Gastroesophageal sphincter (tissue), 4 donors: ENCODE results near the gene C19orf44. TPM values are rescaled to one million over a fixed set of nuclear protein-coding genes. Genes with fewer than 3 reads are reported as not detected.

Experiments
- ATAC-seq: fragments of 150-250 bp; one replicate; pipeline ENCODE4 v1.9.1; 2016; ENCODE audit warnings: mild to moderate bottlenecking, moderate library complexity
- H3K27ac ChIP-seq, 4 donors: fragments of 200-600 bp; sonication (generic) in 3 of 4; 1 replicate in 3 of 4; 2 replicates in 1 of 4; pipeline ENCODE4 v1.5.1; 2016 to 2019
- H3K27me3 ChIP-seq: fragments of 200-600 bp; sonication (generic); one replicate; pipeline ENCODE4 v1.5.1; 2019
- H3K36me3 ChIP-seq, 2 donors: fragments of 200-600 bp; sonication (generic); one replicate each; pipeline ENCODE4 v1.5.1; 2019; ENCODE audit warnings: control low read depth in 1 of 2
- H3K4me1 ChIP-seq, 3 donors: fragments of 200-600 bp; sonication (generic); 1 replicate in 2 of 3; 2 replicates in 1 of 3; pipeline ENCODE4 v1.5.1; 2016 to 2019; ENCODE audit warnings: control low read depth in 2 of 3
- H3K4me3 ChIP-seq, 2 donors: fragments of 200-600 bp; sonication (generic); one replicate each; pipeline ENCODE4 v1.5.1; 2019; ENCODE audit warnings: mild to moderate bottlenecking in 1 of 2, moderate library complexity in 1 of 2
- H3K9me3 ChIP-seq, 3 donors: fragments of 200-600 bp; sonication (generic); one replicate each; pipeline ENCODE4 v1.5.1; 2017 to 2019; ENCODE audit warnings: control low read depth in 2 of 3
- CTCF ChIP-seq, 4 experiments: fragments of 200-600 bp in 2 of 4; fragments of 450-650 bp in 2 of 4; sonication (generic) in 1 of 4; IDR thresholded peaks; one replicate each; pipeline ENCODE4 v1.5.1; 2017 to 2019; ENCODE audit warnings: antibody characterized with exemption in 4 of 4, mild to moderate bottlenecking in 2 of 4, moderate library complexity in 2 of 4
- EP300 ChIP-seq: sonication (generic); formaldehyde crosslinking; IDR thresholded peaks from one replicate; pipeline ENCODE4 v1.6.1; 2017; ENCODE audit warnings: antibody characterized with exemption, mild to moderate bottlenecking
- POLR2A ChIP-seq, 2 donors: fragments of 450-650 bp; IDR thresholded peaks; one replicate each; pipeline ENCODE4 v1.6.1; 2017; ENCODE audit warnings: antibody characterized with exemption in 2 of 2, mild to moderate bottlenecking in 2 of 2, moderate library complexity in 1 of 2
- POLR2AphosphoS5 ChIP-seq: sonication (generic); formaldehyde crosslinking; IDR thresholded peaks from one replicate; pipeline ENCODE4 v1.6.1; 2017; ENCODE audit warnings: antibody characterized with exemption
- WGBS, 2 donors: methylation state at CpG; one replicate each; pipeline ENCODE4 v1.1.5; 2018; ENCODE audit warnings: low coverage in 1 of 2; 5-methylcytosine and 5-hydroxymethylcytosine counted together
- total RNA-seq, 4 donors: library from RNA; depleted of rRNA; stranded (reverse); fragments of >200 nt; gene quantifications; one replicate each; pipeline ENCODE4 v1.1.0, GENCODE V29; 2016

C19orf44 gene
- total RNA-seq, 4 donors from 2014 or later = 8.1 to 12.3 (median 11.9) TPM

GRCh38 chr19:16559780-16560276, 63.6 kb downstream of the C19orf44 start:
- H3K27me3 ChIP-seq = no peaks in the 10 kb centered on the region
- no peak overlapping the region for H3K4me3 ChIP-seq
- ATAC-seq = no peak
- no peak for TF ChIP-seq CTCF (IDR thresholded peaks at IDR 0.05)
- TF ChIP-seq POLR2A (IDR thresholded peaks at IDR 0.05) = no peak
- no peak for TF ChIP-seq POLR2AphosphoS5
- TF ChIP-seq EP300 = no peak
- no peaks in the 10 kb centered on the region for H3K9me3 ChIP-seq
- WGBS, 2 donors = 78 to 80% methylated on average over 4 to 8 of the region's 10 CpGs
- H3K27ac ChIP-seq = no peak overlapping the region
- no peaks in the 10 kb centered on the region for H3K4me1 ChIP-seq
- peaks cover 0 to 99% of the 10 kb centered on the region in 2 donors for H3K36me3 ChIP-seq

GRCh38 chr19:16561382-16561781, 65.2 kb downstream of the C19orf44 start:
- no peak for ATAC-seq

DNA sequence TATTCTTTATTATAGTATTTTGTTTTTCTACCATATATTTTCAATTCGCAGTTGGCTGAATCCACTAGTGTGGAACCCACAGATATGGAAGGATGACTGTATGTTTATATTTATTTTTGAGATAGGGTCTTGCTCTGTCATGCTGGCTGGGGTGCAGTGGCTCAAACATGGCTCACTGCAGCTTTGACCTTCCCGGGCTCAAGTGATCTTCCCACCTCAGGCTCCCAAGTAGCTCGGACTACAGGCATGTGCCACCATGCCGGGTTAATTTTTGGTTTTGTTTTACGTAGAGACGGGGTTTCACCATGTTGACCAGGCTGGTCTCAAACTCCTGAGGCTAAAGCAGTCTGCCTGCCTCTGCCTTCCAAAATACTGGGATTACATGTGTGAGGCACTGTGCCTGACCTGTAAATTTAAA, 66.4 kb downstream of the C19orf44 start:
- no peak for ATAC-seq
- no peaks in the 10 kb centered on the region for H3K4me1 ChIP-seq
- TF ChIP-seq CTCF (IDR thresholded peaks at IDR 0.05) = no peak
- TF ChIP-seq EP300 = no peak
- TF ChIP-seq POLR2A (IDR thresholded peaks at IDR 0.05) = no peak
- H3K4me3 ChIP-seq = no peak overlapping the region
- no peaks in the 10 kb centered on the region for H3K9me3 ChIP-seq
- peaks cover 0 to 100% of the 10 kb centered on the region in 2 donors for H3K36me3 ChIP-seq
- no peak overlapping the region for H3K27ac ChIP-seq
- WGBS, 2 donors = 84 to 98% methylated on average over 2 to 3 of the region's 6 CpGs
- H3K27me3 ChIP-seq = no peaks in the 10 kb centered on the region

More at GRCh38 chr19:16561382-16561781, 65.2 kb downstream of the C19orf44 start:
- Histone ChIP-seq H3K4me1 (no peaks in the 10 kb centered on the region), H3K9me3 (no peaks in the 10 kb centered on the region), H3K4me3 (no peak overlapping the region), H3K27ac (no peak overlapping the region), H3K27me3 (no peaks in the 10 kb centered on the region), H3K36me3 (peaks cover 0 to 99% of the 10 kb centered on the region in 2 donors)
- TF ChIP-seq CTCF (IDR thresholded peaks at IDR 0.05) (no peak), POLR2AphosphoS5 (no peak), POLR2A (IDR thresholded peaks at IDR 0.05) (no peak), EP300 (no peak)
- WGBS, 2 donors = 50 to 84% methylated on average over 1 to 5 of the region's 8 CpGs

- Histone ChIP-seq H3K4me1 (peaks cover 0 to 4% (median 0%) of the 10 kb centered on the region in 3 donors), H3K36me3 (peaks cover 0 to 100% of the 10 kb centered on the region in 2 donors), H3K27ac (no peak overlapping the region), H3K27me3 (no peaks in the 10 kb centered on the region), H3K9me3 (no peaks in the 10 kb centered on the region), H3K4me3 (no peak overlapping the region)
- no peak for ATAC-seq
- 65 to 75% methylated on average over 3 to 7 of the region's 7 CpGs for WGBS, 2 donors
- TF ChIP-seq POLR2AphosphoS5 (no peak), POLR2A (IDR thresholded peaks at IDR 0.05) (no peak), CTCF (IDR thresholded peaks at IDR 0.05) (no peak), EP300 (no peak)
Measured at GRCh38 chr19:16564842-16565241, 68.6 kb downstream of the C19orf44 start.

DNA sequence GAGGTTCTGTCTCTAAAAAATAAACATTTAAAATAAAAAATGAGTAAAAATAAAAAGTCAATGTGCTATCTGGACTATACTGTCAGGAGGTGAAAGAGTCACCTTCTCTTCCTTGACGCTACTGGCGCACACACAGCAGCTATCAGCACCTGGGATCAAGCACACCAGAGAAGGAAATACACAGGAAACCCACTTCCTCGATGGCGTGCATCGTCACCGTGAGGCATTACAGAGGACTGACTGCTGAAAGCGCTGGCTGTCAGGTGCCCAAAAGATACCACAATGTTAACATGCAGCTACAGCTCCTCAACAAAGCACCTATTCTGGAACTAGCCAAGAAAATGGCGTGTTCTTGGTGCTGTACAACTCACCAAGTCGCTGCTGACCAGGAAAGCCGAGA, 70.0 kb downstream of the C19orf44 start:
- Histone ChIP-seq H3K9me3 (no peaks in the 10 kb centered on the region), H3K27me3 (no peaks in the 10 kb centered on the region), H3K4me1 (peaks cover 0 to 17% (median 6%) of the 10 kb centered on the region in 3 donors), H3K27ac (peak overlapping the region in 1 of 4 donors; percentile 19), H3K36me3 (peaks cover 0 to 93% of the 10 kb centered on the region in 2 donors), H3K4me3 (no peak overlapping the region)
- 80 to 91% methylated on average over 8 to 9 of the region's 10 CpGs for WGBS, 2 donors
- peak; percentile 43 for ATAC-seq
- TF ChIP-seq EP300 = no peak
- no peak for TF ChIP-seq POLR2AphosphoS5
- no peak for TF ChIP-seq CTCF (IDR thresholded peaks at IDR 0.05)
- no peak for TF ChIP-seq POLR2A (IDR thresholded peaks at IDR 0.05)
